Spleen (tissue), 11 donors: ENCODE measurements around the gene EPDR1. TPM values are rescaled to one million over a fixed set of nuclear protein-coding genes. Genes with fewer than 3 reads are reported as not detected.

Experiments used
- DNase-seq: peaks from one replicate; pipeline ENCODE4 v3.0.0-alpha.2; 2020
- H3K27ac ChIP-seq, 8 donors: fragments of 200-600 bp; sonication (generic) in 7 of 8; 1 replicate in 4 of 8; 2 replicates in 4 of 8; pipeline versions ENCODE4 v1.5.0 to v1.8.0; 2016 to 2021; ENCODE audit warnings: inconsistent platforms in 4 of 8, mild to moderate bottlenecking in 4 of 8, moderate library complexity in 1 of 8
- H3K27me3 ChIP-seq, 7 donors: fragments of 200-600 bp; sonication (generic) in 6 of 7; replicated peaks in 1 of 7; 1 replicate in 4 of 7; 2 replicates in 3 of 7; pipeline versions ENCODE4 v1.5.0 to v1.8.0; 2016 to 2021; ENCODE audit warnings: inconsistent platforms in 3 of 7, mild to moderate bottlenecking in 1 of 7
- H3K36me3 ChIP-seq, 6 donors: fragments of 200-600 bp; sonication (generic) in 5 of 6; 1 replicate in 4 of 6; 2 replicates in 2 of 6; pipeline versions ENCODE4 v1.5.0 to v1.8.0; 2016 to 2021; ENCODE audit warnings: inconsistent platforms in 2 of 6
- H3K4me1 ChIP-seq, 6 donors: fragments of 200-600 bp; sonication (generic) in 5 of 6; 1 replicate in 3 of 6; 2 replicates in 3 of 6; pipeline versions ENCODE4 v1.5.0 to v1.8.0; 2016 to 2021; ENCODE audit warnings: inconsistent platforms in 3 of 6
- H3K4me3 ChIP-seq, 8 donors: fragments of 200-600 bp; sonication (generic) in 7 of 8; 1 replicate in 4 of 8; 2 replicates in 4 of 8; pipeline versions ENCODE4 v1.5.0 to v1.8.0; 2016 to 2021; ENCODE audit warnings: inconsistent platforms in 4 of 8, mild to moderate bottlenecking in 4 of 8, moderate library complexity in 2 of 8
- H3K9me3 ChIP-seq, 8 donors: fragments of 200-600 bp; sonication (generic) in 7 of 8; 1 replicate in 4 of 8; 2 replicates in 4 of 8; pipeline versions ENCODE4 v1.5.0 to v1.8.0; 2016 to 2021; ENCODE audit warnings: inconsistent platforms in 4 of 8
- POLR2A ChIP-seq, 3 donors: fragments of 450-650 bp; IDR thresholded peaks; one replicate each; pipeline ENCODE4 v1.5.1; 2017; ENCODE audit warnings: antibody characterized with exemption in 3 of 3, mild to moderate bottlenecking in 1 of 3
- POLR2AphosphoS5 ChIP-seq, 3 donors: sonication (generic); formaldehyde crosslinking; IDR thresholded peaks; one replicate each; pipeline ENCODE4 v1.5.1; 2017; ENCODE audit warnings: antibody characterized with exemption in 3 of 3
- WGBS, 5 donors: extraction: QIAGEN DNeasy Blood & Tissue Kit in 3 of 5; methylation state at CpG; one replicate each; pipeline versions ENCODE4 v1.1.5 to v1.1.7; 2013 to 2018; 5-methylcytosine and 5-hydroxymethylcytosine counted together
- intact Hi-C: fragments of 100-400 bp; cut with DNase I; formaldehyde crosslinking; loops from one replicate; pipeline ENCODE4 v1.15.0; 2023; ENCODE audit warnings: low total_unique reads
- polyA plus RNA-seq, 3 donors: library from polyadenylated mRNA; stranded (reverse); fragments of 200-250 nt; gene quantifications; one replicate each; pipeline ENCODE4 v1.2.1, GENCODE V29; 2013
- total RNA-seq, 7 donors: library from RNA; depleted of rRNA in 3 of 7; stranded (reverse); fragments of >200 nt in 3 of 7; fragmentation: NEBNext Ultra II Directional in 4 of 7; extraction: Animal tissue kit (Norgen Biotek cat#: 25700) in 4 of 7; gene quantifications; one replicate each; pipeline versions ENCODE4 v1.1.0 to v1.2.1, GENCODE V29; 2016 to 2021
- TF ChIP-seq, protein P1 (sequence below), 11 experiments: fragments of 200-600 bp in 7 of 11; fragments of 450-650 bp in 4 of 11; sonication (generic) in 4 of 11; IDR thresholded peaks in 8 of 11; conservative IDR thresholded peaks in 3 of 11; 1 replicate in 7 of 11; 2 replicates in 4 of 11; pipeline versions ENCODE4 v1.4.0 to v1.8.0; 2016 to 2021; ENCODE audit warnings: antibody characterized with exemption in 11 of 11, inconsistent platforms in 4 of 11, mild to moderate bottlenecking in 1 of 11
- donor health status: healthy with polysubstance abuse.
- donor health status: DM: no; HTN: no; CAD: no; lungs with moderate emphysema.
- donor health status: DM: no; HTN: no; CAD: no.
- donor health status: Bipolar disorder and iron deficiency.
- donor health status: healthy.
- donor health status: DM: no; HTN: no; CAD: no.
- donor health status: DM: yes; HTN: yes; CAD: no.

EPDR1 gene
- total and polyA plus RNA-seq, 10 donors: 2.3 to 51.5 (median 14.2) TPM

GRCh38 chr7:37912756-37913155 lies 7.7 kb upstream of the EPDR1 start:
- no peak for TF ChIP-seq POLR2AphosphoS5 (IDR thresholded peaks at IDR 0.05)
- Histone ChIP-seq H3K36me3 (no peaks in the 10 kb centered on the region), H3K4me3 (no peak overlapping the region), H3K27ac (no peak overlapping the region), H3K9me3 (no peaks in the 10 kb centered on the region), H3K4me1 (peaks cover 14 to 29% (median 26%) of the 10 kb centered on the region in 6 donors), H3K27me3 (peaks cover 0 to 43% (median 23%) of the 10 kb centered on the region in 7 donors)
- no peak for DNase-seq
- intact Hi-C loops: no loop called here
- 38 to 77% (median 61%) methylated on average over 2 of the region's 2 CpGs for WGBS, 5 donors

GRCh38 chr7:37915438-37915837 lies 5.0 kb upstream of the EPDR1 start:
- TF ChIP-seq, protein P1, sequence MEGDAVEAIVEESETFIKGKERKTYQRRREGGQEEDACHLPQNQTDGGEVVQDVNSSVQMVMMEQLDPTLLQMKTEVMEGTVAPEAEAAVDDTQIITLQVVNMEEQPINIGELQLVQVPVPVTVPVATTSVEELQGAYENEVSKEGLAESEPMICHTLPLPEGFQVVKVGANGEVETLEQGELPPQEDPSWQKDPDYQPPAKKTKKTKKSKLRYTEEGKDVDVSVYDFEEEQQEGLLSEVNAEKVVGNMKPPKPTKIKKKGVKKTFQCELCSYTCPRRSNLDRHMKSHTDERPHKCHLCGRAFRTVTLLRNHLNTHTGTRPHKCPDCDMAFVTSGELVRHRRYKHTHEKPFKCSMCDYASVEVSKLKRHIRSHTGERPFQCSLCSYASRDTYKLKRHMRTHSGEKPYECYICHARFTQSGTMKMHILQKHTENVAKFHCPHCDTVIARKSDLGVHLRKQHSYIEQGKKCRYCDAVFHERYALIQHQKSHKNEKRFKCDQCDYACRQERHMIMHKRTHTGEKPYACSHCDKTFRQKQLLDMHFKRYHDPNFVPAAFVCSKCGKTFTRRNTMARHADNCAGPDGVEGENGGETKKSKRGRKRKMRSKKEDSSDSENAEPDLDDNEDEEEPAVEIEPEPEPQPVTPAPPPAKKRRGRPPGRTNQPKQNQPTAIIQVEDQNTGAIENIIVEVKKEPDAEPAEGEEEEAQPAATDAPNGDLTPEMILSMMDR (IDR thresholded peaks at IDR 0.05 in 8 of 11, conservative IDR thresholded peaks at IDR 0.05 in 3 of 11): no peak
- TF ChIP-seq POLR2AphosphoS5 (IDR thresholded peaks at IDR 0.05): no peak
- TF ChIP-seq POLR2A (IDR thresholded peaks at IDR 0.05): no peak
- WGBS, 5 donors: 0 to 7% (median 5%) methylated on average over 5 of the region's 5 CpGs
- Histone ChIP-seq H3K36me3 (no peaks in the 10 kb centered on the region), H3K4me3 (peak overlapping the region in 7 of 8 donors; percentile 20 to 68 (median 41)), H3K27ac (peak overlapping the region in 7 of 8 donors; percentile 29 to 80 (median 74)), H3K27me3 (peaks cover 0 to 67% (median 23%) of the 10 kb centered on the region in 7 donors), H3K9me3 (no peaks in the 10 kb centered on the region), H3K4me1 (peaks cover 14 to 36% (median 32%) of the 10 kb centered on the region in 6 donors)
- no peak for DNase-seq
- intact Hi-C loops: no loop called here

GRCh38 chr7:37916017-37916672 lies 4.3 kb upstream of the EPDR1 start:
- no peak for DNase-seq
- WGBS, 5 donors: 3 to 6% (median 5%) methylated on average over 37 to 57 of the region's 57 CpGs
- H3K27me3 ChIP-seq: peaks cover 0 to 74% (median 28%) of the 10 kb centered on the region in 7 donors
- peaks cover 14 to 43% (median 39%) of the 10 kb centered on the region in 6 donors for H3K4me1 ChIP-seq
- peak in 2 of 3 donors; percentile 37 to 42 for TF ChIP-seq POLR2AphosphoS5 (IDR thresholded peaks at IDR 0.05)
- TF ChIP-seq, protein P1 (IDR thresholded peaks at IDR 0.05 in 8 of 11, conservative IDR thresholded peaks at IDR 0.05 in 3 of 11): no peak
- TF ChIP-seq POLR2A (IDR thresholded peaks at IDR 0.05): no peak
- no peaks in the 10 kb centered on the region for H3K9me3 ChIP-seq
- peak overlapping the region; percentile 16 to 68 (median 40) for H3K4me3 ChIP-seq
- H3K27ac ChIP-seq: peak overlapping the region in 7 of 8 donors; percentile 42 to 80 (median 74)
- H3K36me3 ChIP-seq: no peaks in the 10 kb centered on the region
- intact Hi-C loops: no loop called here

DNA sequence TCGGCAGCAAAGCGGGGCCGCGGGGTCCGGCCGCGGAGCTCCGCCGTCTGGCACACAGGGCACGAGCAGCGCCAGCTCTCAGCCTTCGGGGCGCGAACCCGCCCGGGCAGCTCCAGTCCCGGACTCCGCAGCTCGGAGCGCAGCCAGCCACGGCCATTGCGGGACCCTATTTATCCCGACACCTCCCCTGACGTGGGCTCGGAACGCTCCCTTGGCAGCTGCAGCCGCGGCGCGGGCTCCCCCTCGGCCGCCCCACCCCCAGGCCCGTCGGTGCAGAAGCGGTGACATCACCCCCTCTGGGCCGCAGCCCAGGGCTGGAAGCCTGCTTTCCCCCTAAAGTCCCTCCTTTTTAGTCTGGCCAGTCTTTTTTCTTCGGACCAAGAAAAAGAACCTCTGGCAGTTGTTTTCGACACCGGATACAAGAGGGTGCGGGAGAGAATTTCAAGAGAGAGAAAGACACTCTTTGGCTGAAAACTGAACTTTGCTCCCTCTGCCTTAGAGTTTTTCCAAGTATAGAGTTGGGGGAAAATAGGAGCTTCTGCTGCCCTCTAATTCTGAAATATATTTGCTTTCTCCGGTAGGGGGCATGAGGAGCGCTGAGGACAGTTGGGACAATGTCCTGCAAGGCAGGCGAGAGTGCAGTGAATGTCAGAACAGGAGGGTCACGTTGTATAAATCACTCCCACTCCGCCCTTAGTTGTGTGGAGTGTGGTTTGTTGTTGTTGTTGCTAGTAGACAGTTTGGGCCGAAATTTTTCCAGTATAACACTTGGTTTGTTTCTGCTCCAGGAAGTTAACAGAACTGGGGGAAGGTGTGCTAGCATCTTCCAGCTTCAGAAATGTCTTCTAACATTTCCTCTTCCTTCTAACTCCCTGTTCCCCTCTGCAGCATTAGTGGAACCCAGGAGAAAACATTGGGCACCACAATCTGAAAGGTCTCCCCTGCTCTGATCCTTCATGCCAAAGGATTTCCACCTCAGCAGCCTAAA lies 3.5 kb upstream of the EPDR1 start, which contains the start of gene SFRP4:
Gene SFRP4 (minus strand): TSS at position 145 of the 988 bp plus-strand sequence. CDS start 280 bp downstream, outside the sequence.
- no peaks in the 10 kb centered on the region for H3K9me3 ChIP-seq
- peak; percentile 78 for DNase-seq
- intact Hi-C loops: no loop called here
- 1 to 2% (median 2%) methylated on average over 18 to 46 of the region's 46 CpGs for WGBS, 5 donors
- no peaks in the 10 kb centered on the region for H3K36me3 ChIP-seq
- H3K4me1 ChIP-seq: peaks cover 14 to 50% (median 45%) of the 10 kb centered on the region in 6 donors
- peak within 1 kb of the TSS; percentile 16 to 68 (median 40) for H3K4me3 ChIP-seq
- TF ChIP-seq POLR2A (IDR thresholded peaks at IDR 0.05) (no peak), POLR2AphosphoS5 (IDR thresholded peaks at IDR 0.05) (peak in 2 of 3 donors; percentile 41 to 53)
- TF ChIP-seq, protein P1 (IDR thresholded peaks at IDR 0.05 in 8 of 11, conservative IDR thresholded peaks at IDR 0.05 in 3 of 11): peak in 10 of 11 experiments; percentile 23 to 66 (median 56)
- peak within 1 kb of the TSS in 7 of 8 donors; percentile 42 to 80 (median 74) for H3K27ac ChIP-seq
- H3K27me3 ChIP-seq: peaks cover 0 to 82% (median 32%) of the 10 kb centered on the region in 7 donors
